ENCODE measurements around the gene LY9.
"Not testable (repeated sequence)": the region's sequence is repeated elsewhere in the genome, so short reads cannot be mapped to it uniquely, and the experiment has no call there.

Gene LY9

GRCh38 chr1:160866001-160866694 is 70.2 kb downstream of the LY9 start:
- Histone ChIP-seq H3K27me3 (ENCODE audit: insufficient read depth, low read depth) (no peaks in the 10 kb centered on the region), H3K4me3 (IDR thresholded peaks at IDR 0.05; ENCODE audit: insufficient read depth, low read depth, low read length) (no peak overlapping the region), H3K9ac (no peak overlapping the region), H3K36me3 (ENCODE audit: insufficient read depth) (no peaks in the 10 kb centered on the region), H3K79me2 (ENCODE audit: insufficient read depth, low read depth) (no peaks in the 10 kb centered on the region), H3K27ac (no peak overlapping the region), H3K4me1 (ENCODE audit: low read depth, poor library complexity, severe bottlenecking) (no peaks in the 10 kb centered on the region), H3K4me2 (no peak overlapping the region), H4K20me1 (ENCODE audit: insufficient read depth) (no peaks in the 10 kb centered on the region), H2AFZ (ENCODE audit: low read depth) (no peak overlapping the region)
- no peak for TF ChIP-seq CTCF (conservative IDR thresholded peaks at IDR 0.05; ENCODE audit: low read depth, low read length)

- H3K79me2 ChIP-seq (ENCODE audit: insufficient read depth, low read depth) = no peaks in the 10 kb centered on the region
- H3K9ac ChIP-seq = no peak overlapping the region
- no peaks in the 10 kb centered on the region for H3K27me3 ChIP-seq (ENCODE audit: insufficient read depth, low read depth)
- H3K4me1 ChIP-seq (ENCODE audit: low read depth, poor library complexity, severe bottlenecking) = no peaks in the 10 kb centered on the region
- no peaks in the 10 kb centered on the region for H4K20me1 ChIP-seq (ENCODE audit: insufficient read depth)
- H3K4me3 ChIP-seq (IDR thresholded peaks at IDR 0.05; ENCODE audit: insufficient read depth, low read depth, low read length) = no peak overlapping the region
- H3K36me3 ChIP-seq (ENCODE audit: insufficient read depth) = no peaks in the 10 kb centered on the region
- TF ChIP-seq CTCF (conservative IDR thresholded peaks at IDR 0.05; ENCODE audit: low read depth, low read length) = no peak
- H3K27ac ChIP-seq = no peak overlapping the region
- H2AFZ ChIP-seq (ENCODE audit: low read depth) = no peak overlapping the region
- H3K4me2 ChIP-seq = no peak overlapping the region
These were observed 70.8 kb downstream of the LY9 start for GRCh38 chr1:160866695-160867260.

GRCh38 chr1:160867651-160868050 is 71.7 kb downstream of the LY9 start:
- not testable (repeated sequence) for H3K4me3 ChIP-seq (IDR thresholded peaks at IDR 0.05; ENCODE audit: insufficient read depth, low read depth, low read length); H4K20me1 ChIP-seq (ENCODE audit: insufficient read depth); H3K27ac ChIP-seq; H3K4me1 ChIP-seq (ENCODE audit: low read depth, poor library complexity, severe bottlenecking); H3K27me3 ChIP-seq (ENCODE audit: insufficient read depth, low read depth); H3K36me3 ChIP-seq (ENCODE audit: insufficient read depth); H3K4me2 ChIP-seq; H2AFZ ChIP-seq (ENCODE audit: low read depth); H3K79me2 ChIP-seq (ENCODE audit: insufficient read depth, low read depth); H3K9ac ChIP-seq

DNA sequence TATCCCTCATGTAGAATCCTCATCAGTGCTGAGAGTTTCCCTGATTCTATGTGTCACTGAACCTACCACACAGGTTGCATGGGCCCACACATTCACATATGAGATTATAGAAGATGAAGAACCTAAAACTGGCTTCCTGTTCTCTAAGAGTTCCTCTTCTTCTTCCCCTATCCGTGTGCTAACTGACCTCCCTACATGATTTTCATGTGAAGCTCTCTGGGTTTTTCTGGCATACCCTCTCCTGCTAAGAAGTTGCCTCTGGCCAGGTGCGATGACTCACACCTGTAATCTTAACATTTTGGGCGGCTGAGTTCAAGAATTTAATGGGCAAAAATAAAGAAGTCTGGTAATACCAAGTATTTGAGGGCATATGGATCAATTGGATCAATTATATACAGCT is 72.2 kb downstream of the LY9 start:
- no peak for TF ChIP-seq CTCF (conservative IDR thresholded peaks at IDR 0.05; ENCODE audit: low read depth, low read length)
- Histone ChIP-seq H3K4me2 (no peak overlapping the region), H3K27ac (no peak overlapping the region), H3K4me3 (IDR thresholded peaks at IDR 0.05; ENCODE audit: insufficient read depth, low read depth, low read length) (no peak overlapping the region), H2AFZ (ENCODE audit: low read depth) (no peak overlapping the region), H3K4me1 (ENCODE audit: low read depth, poor library complexity, severe bottlenecking) (no peaks in the 10 kb centered on the region), H3K36me3 (ENCODE audit: insufficient read depth) (no peaks in the 10 kb centered on the region), H3K27me3 (ENCODE audit: insufficient read depth, low read depth) (no peaks in the 10 kb centered on the region), H3K79me2 (ENCODE audit: insufficient read depth, low read depth) (no peaks in the 10 kb centered on the region), H3K9ac (no peak overlapping the region), H4K20me1 (ENCODE audit: insufficient read depth) (no peaks in the 10 kb centered on the region)

GRCh38 chr1:160874935-160875334 is 79.0 kb downstream of the LY9 start:
- Histone ChIP-seq H3K9ac (no peak overlapping the region), H3K4me2 (no peak overlapping the region), H2AFZ (ENCODE audit: low read depth) (no peak overlapping the region), H4K20me1 (ENCODE audit: insufficient read depth) (no peaks in the 10 kb centered on the region), H3K27me3 (ENCODE audit: insufficient read depth, low read depth) (no peaks in the 10 kb centered on the region), H3K4me3 (IDR thresholded peaks at IDR 0.05; ENCODE audit: insufficient read depth, low read depth, low read length) (no peak overlapping the region), H3K79me2 (ENCODE audit: insufficient read depth, low read depth) (no peaks in the 10 kb centered on the region), H3K27ac (no peak overlapping the region), H3K4me1 (ENCODE audit: low read depth, poor library complexity, severe bottlenecking) (no peaks in the 10 kb centered on the region), H3K36me3 (ENCODE audit: insufficient read depth) (no peaks in the 10 kb centered on the region)
- no peak for TF ChIP-seq CTCF (conservative IDR thresholded peaks at IDR 0.05; ENCODE audit: low read depth, low read length)

DNA sequence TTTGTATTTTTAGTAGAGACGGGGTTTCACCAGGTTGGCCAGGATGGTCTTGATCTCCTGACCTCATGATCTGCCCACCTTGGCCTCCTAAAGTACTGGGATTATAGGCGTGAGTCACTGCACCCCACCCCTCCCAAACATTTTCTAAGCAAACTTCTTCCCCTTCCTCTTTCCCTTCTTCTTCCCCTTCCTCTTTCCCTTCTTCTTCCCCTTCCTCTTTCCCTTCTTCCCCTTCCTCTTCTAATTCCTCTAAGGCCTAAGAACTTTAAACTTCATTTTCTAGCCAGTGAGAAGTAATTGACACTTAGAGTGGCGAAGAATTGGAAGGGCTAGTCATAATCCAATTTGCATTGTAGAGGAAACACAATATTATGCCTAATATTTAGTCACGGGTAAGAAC is 79.6 kb downstream of the LY9 start:
- H3K4me3 ChIP-seq (IDR thresholded peaks at IDR 0.05; ENCODE audit: insufficient read depth, low read depth, low read length); H2AFZ ChIP-seq (ENCODE audit: low read depth); H3K27me3 ChIP-seq (ENCODE audit: insufficient read depth, low read depth); H3K4me2 ChIP-seq; H4K20me1 ChIP-seq (ENCODE audit: insufficient read depth); H3K27ac ChIP-seq; H3K79me2 ChIP-seq (ENCODE audit: insufficient read depth, low read depth); H3K4me1 ChIP-seq (ENCODE audit: low read depth, poor library complexity, severe bottlenecking); H3K9ac ChIP-seq; H3K36me3 ChIP-seq (ENCODE audit: insufficient read depth): not testable (repeated sequence)
